ENCODE data around the gene RIC1.
"Not testable (repeated sequence)": the region's sequence is repeated elsewhere in the genome, so short reads cannot be mapped to it uniquely, and the experiment has no call there.

The RIC1 gene

GRCh38 chr9:5621327-5621726 is 7.6 kb upstream of the RIC1 start:
- DNase-seq = no peak

- no peak for DNase-seq
Measured at GRCh38 chr9:5622016-5622415, 6.9 kb upstream of the RIC1 start.

DNA sequence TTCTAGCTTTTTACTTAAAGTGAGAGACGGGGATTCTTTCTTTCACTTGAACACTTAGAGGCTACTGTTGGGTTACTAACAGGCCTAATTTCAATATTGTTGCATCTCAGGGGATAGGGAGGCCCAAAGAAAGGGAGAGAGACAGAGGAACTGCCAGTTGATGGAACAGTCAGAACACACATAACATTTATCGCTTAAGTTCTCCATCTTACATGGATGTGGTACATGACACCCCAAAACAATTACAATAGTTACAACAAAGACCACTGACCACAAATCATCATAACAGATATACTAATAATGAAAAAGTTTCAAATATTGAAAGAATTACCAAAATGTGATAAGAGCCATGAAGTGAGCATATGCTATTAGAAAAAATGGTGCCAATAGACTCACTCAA is 4.3 kb upstream of the RIC1 start:
- no peak for DNase-seq

- peak; percentile 12 for DNase-seq
Measured at GRCh38 chr9:5626727-5627634, 1.9 kb upstream of the RIC1 start.

DNA sequence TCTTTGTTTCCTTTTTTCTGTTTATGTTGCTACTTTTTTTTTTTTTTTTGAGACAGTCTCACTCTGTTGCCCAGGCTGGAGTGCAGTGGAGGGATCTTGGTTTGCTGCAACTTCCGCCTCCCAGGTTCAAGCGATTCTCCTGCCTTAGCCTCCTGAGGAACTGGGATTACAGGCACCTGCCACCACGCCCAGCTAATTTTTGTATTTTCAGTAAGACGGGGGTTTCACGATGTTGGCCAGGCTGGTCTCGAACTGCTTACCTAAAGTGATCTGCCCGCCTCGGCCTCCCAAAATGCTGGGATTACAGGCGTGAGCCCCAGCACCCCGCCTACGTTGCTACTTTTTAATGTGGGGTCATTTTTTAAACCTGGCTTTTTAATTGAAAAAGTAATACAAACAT is 1.2 kb upstream of the RIC1 start:
- not testable (repeated sequence) for DNase-seq

DNA sequence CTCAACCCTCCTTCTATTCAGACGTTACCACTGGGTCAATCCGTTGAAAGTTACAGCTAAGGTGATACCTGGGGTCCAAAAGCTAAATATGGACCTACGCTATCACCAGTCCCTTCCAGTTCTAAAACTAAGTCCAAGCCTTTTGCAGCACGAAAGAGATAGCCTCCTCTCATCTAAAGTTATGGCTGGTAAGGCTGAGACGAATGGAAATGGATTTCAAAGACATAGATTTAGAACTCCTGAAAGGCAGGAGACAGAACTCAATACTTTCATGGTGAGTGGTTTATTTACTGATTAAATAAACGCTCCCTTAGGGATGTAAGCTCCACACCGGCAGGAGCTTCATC is 751 bp upstream of the RIC1 start:
- DNase-seq = no peak

DNA sequence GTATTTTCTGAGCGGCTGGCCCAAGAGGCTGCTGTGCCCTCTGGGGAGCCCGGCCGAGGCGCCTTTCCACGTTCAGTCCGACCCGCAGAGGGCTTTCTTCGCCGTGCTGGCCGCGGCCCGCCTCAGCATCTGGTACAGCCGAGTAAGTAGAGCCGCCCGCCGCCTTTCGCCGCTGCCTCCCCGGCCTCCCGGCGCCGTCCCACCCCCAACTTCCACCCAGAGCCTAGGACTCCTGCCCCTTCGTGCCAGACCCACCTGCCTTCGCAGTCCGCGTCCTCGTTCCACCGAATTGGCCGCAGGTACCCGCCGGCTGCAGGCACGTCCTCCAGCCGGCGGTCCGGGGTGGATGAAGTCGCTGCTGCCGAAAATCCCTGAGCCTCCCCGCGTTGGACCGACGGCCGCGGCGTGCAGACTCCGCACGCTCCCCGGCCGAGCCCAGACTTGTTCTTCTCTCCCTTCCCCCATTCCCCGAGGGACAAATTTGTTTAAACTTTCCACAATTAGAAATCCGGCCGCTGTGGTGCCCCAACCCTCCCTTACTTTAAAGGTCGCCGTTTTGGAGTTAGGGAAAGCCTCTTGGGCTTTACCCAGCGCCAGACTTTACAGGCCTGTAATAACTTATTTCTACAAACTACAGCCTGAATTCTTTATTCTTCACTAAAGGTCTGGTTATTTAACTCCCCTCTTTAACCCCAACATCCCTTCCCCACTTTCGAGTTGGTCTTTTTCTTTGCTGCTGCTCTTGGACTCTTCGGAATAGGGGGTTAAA is 589 bp downstream of the RIC1 start:
- peak; percentile 23 for DNase-seq

DNA sequence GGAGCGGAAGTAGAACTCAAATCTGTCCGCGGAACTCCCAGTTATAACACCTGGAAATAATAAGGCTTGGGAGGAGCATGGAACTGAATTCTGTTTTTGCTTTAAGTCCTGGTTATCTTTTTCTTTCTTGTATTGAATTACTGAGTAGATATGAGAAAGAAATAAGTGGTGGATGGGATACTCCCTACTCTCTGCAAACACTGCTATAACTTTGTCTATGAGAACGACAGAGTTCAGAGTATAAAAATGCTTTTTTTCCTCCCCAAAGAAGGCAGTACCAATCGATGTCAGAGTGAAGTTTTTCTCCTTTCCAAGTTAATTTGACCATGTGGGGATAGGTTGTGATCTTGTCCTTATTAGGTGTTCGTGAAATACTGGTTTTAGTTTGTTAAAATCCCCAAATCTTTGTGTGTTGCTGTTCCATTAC is 1.2 kb downstream of the RIC1 start:
- DNase-seq = no peak

DNA sequence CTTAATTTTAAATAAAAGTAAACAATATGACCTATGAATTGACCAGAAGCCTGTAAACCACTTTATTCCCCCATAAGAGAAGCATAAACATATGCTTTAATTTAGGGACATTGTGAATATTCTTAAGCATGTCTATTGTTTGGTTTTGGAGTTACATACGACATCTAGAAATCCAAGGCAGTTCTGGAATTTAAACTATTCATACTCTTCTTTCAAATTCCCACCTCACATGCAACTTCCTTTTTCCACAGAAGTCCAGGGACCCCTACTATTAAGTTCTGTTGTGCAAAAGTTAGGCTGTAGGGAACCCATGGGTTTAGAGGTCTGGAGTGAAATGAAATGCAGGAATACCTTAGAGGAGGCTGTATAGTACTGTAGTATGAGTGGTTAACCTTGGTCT is 2.1 kb downstream of the RIC1 start:
- no peak for DNase-seq

- DNase-seq = no peak
Measured at GRCh38 chr9:5632540-5632939, 3.6 kb downstream of the RIC1 start.

DNA sequence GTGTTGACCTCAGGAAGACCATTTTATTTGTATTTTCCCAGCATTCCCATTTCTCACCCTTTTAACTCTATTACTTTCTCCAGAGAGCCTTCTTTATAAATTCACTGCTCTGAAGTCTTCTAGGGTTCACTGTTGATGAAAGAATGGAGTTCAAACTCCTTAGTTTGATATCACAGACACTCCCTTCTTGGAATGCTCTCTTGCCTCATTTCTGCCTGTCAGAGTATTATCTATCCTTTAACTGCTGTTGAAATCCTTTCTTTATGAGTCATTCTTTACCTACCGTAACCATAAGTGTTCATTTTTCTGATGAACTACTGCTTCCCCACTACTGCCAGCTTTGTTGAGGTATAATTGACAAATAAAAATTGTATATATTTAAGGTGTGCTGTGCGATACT is 4.3 kb downstream of the RIC1 start:
- DNase-seq = no peak

- DNase-seq = no peak
Measured at GRCh38 chr9:5635390-5635789, 6.5 kb downstream of the RIC1 start.

DNA sequence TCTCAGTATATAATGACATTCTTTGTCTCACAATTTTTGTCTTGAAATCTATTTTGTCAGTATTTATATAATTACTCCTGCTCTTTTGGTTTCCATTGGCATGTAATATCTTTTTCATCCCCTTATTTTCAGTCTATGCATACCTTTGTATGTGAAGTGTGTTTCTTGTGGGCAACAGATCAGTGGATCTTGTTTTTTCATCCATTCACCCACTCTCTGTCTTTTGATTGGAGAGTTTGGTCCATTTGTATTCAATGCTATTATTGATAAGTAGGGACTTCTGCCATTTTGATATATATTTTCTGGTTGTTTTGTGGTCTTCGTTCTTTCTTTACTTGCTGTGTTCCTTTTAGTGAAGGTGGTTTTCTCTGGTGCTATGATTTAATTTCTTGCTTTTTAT is 10.9 kb downstream of the RIC1 start:
- no peak for DNase-seq

- no peak for DNase-seq
Measured at GRCh38 chr9:5642170-5642569, 13.3 kb downstream of the RIC1 start.

- DNase-seq = no peak
Measured at GRCh38 chr9:5643005-5643624, 14.2 kb downstream of the RIC1 start.

DNA sequence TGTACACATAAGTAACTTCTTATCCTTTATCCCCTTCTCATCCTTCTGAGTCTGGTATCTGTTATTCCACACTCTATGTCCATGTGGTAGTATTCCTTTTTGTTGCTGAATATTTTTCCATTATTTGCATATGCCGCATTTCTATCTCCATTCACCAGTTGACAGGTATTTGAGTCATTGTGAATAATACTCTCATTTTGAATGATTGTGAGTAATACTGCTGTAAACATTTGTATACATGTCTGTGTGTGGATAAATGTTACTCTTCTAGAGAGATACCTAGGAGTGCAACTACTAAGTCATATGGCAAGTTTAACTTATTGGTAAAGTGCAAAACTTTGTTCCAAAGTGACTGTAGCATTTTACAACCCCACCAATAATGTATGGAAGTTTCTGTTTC is 15.6 kb downstream of the RIC1 start:
- DNase-seq = no peak

DNA sequence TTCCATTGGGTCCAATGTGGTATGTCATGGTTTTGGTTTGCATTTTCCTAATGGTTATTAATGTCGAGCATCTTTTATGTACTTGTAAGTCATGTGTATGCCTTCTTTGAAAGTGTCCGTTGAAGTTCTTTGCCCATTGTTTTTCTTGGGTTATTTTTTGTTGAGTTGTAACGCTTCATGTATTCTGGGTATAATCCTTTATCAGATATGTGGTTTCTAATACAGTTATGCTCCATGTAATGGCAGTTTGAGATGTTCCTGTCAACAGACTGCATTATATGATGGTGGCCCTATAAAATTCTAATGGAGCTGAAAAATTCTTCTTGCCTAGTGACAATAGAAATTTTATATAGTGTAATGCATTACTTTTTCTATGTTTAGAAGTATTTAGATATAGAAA is 17.2 kb downstream of the RIC1 start:
- no peak for DNase-seq

DNA sequence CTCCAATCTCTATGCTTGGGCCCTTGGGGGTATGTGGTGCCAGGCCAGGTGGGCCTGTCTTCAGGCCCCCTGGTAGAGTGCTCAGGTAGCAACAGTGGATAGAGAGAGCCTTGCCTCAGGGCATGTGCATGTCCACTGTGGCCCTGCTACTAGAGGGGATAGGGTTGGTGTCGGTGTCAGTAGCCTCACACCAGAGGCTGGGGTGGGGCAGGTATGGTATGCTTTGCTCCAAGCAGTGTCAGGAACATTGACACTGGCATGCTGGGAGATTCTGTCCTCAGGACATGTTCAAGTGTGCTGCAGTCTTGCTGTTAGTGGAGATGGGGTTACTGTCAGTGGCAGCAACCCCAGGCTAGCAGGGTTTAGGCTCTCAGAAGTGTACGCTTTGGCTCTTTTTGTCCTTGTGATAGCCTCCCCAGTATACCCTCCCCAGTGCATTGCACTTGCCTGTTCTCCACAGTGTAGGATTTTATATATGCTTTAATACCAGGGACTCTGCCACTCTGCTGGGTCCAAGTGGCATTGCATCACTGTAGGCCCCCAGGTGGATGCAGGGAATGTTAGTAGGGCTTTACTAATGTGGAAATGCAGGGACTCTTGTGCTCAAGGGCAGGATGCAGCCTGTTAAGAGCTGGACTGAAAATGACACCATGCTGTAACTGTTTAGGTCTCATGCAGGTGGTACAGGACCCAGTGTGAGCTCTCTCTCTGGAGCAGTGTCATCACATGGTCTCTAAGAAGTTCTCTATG is 21.6 kb downstream of the RIC1 start:
- DNase-seq = no peak

DNA sequence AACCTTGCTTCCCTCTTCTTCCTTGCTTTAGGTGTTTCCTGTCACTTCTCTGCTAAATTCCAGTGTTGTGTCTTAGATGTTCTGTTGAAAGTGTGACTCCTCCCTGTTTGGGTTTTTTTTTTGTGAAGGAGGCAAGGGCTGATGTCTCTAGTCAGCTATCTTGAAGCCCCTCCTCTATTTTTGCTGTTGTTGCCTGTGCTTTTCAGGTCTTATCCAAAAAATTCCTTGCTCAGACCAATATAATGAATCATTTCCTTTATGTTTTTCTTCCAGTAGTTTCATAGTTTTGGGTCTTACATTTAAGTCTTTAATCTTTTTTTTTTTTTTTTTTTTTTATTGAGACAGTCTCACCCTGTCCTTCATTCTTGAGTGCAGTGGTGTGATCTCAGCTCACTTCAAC is 22.3 kb downstream of the RIC1 start:
- no peak for DNase-seq

GRCh38 chr9:5652821-5653220 is 23.9 kb downstream of the RIC1 start:
- DNase-seq = no peak

- DNase-seq = not testable (repeated sequence)
Measured at GRCh38 chr9:5662804-5663203, 33.9 kb downstream of the RIC1 start.

GRCh38 chr9:5665059-5665458 is 36.2 kb downstream of the RIC1 start:
- DNase-seq = no peak

DNA sequence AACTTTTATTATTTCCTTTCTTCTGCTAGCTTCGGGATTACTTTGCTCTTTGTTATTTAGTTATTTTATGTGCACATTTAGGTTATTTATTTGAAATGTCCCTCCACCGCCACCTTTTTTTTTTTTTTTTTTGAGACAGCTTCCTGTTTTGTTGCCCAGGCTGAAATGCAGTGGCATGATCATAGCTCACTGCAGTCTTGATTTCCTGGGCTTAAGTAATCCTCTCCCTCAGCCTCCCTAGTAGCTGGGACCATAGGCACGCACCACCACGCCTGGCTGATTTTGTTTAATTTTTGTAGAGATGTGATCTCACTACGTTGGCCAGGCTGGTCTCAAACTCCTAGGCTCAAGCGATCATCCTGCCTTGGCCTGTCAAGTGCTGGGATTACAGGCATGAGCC is 38.5 kb downstream of the RIC1 start:
- no peak for DNase-seq

Data from effector CD4-positive, alpha-beta T cell (primary cell).